BE2C (cell line): Measurements from ENCODE around the gene ETV6.

Experiments
- DNase-seq: peaks from one replicate; pipeline ENCODE4 v3.0.0-alpha.2; 2020
- H3K27me3 ChIP-seq: fragments of 250-450 bp; sonication (Bioruptor Pico); 2 replicates; pipeline ENCODE4 v1.5.1; 2020; ENCODE audit warnings: mild to moderate bottlenecking
- H3K36me3 ChIP-seq: fragments of 250-450 bp; sonication (Bioruptor Pico); 2 replicates; pipeline ENCODE4 v1.5.1; 2020; ENCODE audit warnings: mild to moderate bottlenecking
- H3K4me1 ChIP-seq: fragments of 250-450 bp; sonication (Bioruptor Pico); 2 replicates; pipeline ENCODE4 v1.5.1; 2020
- H3K4me3 ChIP-seq: 2 replicates; pipeline ENCODE4 v1.5.1; 2011; ENCODE audit warnings: low read depth, low read length
- H3K9me3 ChIP-seq: fragments of 250-450 bp; sonication (Bioruptor Pico); 2 replicates; pipeline ENCODE4 v1.5.1; 2020
- TF ChIP-seq, protein P1 (sequence below): IDR thresholded peaks from 2 replicates; pipeline ENCODE4 v1.5.1; 2012; ENCODE audit warnings: mild to moderate bottlenecking, low read depth, low read length

Gene ETV6

DNA sequence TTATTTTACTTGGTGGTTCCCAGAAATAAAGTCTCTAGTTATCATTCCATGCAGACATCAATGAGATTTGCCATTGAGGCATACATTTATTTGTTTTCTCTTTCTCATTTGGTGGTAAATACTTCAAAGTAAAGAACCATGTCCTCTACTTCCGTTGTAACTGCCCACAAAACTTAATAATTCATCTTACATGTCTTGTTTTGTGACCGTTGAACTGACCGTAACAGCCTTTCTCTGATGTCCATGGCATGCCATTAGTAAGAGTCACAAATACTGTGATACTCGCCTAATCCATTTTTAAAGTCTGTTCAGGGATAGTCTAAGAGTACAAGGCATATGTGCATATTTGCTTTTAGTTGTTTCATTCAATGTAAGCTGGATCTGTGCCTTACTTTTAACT lies 145.3 kb downstream of the ETV6 start:
- no peak for DNase-seq
- peaks cover 4% of the 10 kb centered on the region for H3K4me1 ChIP-seq
- TF ChIP-seq, protein P1, sequence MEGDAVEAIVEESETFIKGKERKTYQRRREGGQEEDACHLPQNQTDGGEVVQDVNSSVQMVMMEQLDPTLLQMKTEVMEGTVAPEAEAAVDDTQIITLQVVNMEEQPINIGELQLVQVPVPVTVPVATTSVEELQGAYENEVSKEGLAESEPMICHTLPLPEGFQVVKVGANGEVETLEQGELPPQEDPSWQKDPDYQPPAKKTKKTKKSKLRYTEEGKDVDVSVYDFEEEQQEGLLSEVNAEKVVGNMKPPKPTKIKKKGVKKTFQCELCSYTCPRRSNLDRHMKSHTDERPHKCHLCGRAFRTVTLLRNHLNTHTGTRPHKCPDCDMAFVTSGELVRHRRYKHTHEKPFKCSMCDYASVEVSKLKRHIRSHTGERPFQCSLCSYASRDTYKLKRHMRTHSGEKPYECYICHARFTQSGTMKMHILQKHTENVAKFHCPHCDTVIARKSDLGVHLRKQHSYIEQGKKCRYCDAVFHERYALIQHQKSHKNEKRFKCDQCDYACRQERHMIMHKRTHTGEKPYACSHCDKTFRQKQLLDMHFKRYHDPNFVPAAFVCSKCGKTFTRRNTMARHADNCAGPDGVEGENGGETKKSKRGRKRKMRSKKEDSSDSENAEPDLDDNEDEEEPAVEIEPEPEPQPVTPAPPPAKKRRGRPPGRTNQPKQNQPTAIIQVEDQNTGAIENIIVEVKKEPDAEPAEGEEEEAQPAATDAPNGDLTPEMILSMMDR: no peak

DNA sequence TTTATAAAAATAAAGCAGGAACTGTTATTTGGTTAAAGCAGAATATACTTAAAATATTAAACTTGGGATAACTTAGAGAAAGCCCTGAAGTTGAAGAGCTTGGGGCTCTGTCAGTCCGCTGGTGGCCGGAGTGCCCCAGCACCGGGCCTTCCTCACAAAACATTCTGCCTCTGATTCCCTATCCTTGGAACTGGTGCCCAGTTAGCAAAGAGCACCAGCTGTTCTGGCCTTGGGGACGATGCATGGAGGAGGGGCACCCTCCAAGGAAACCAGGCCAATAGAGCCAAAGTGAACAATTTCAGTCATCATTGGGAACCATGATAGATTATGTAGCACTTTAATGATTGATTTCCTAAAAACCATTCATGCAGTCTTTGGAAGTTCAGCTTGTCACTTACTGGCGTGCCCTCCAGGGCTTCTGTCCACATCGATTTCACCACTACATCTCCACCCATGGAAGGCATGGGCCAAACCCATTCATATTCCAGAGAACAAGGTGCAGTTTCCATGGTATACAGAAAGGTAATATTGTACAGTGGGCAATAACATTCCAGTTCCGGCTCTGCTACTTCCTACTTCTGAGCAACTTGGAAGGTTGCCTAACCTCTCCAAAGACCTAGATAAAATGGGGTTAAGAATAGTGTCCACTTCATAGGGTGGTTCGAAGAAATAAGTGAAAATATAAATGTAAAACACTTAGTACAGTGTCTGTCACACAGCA lies 145.9 kb downstream of the ETV6 start:
- TF ChIP-seq, protein P1: no peak
- DNase-seq: no peak
- no peaks in the 10 kb centered on the region for H3K27me3 ChIP-seq
- H3K4me1 ChIP-seq: peaks cover 4% of the 10 kb centered on the region
- no peaks in the 10 kb centered on the region for H3K9me3 ChIP-seq
- no peak overlapping the region for H3K4me3 ChIP-seq
- H3K36me3 ChIP-seq: no peaks in the 10 kb centered on the region

More for the DNA sequence above, 145.3 kb downstream of the ETV6 start:
- no peak overlapping the region for H3K4me3 ChIP-seq
- no peaks in the 10 kb centered on the region for H3K36me3 ChIP-seq
- no peaks in the 10 kb centered on the region for H3K9me3 ChIP-seq
- no peaks in the 10 kb centered on the region for H3K27me3 ChIP-seq

DNA sequence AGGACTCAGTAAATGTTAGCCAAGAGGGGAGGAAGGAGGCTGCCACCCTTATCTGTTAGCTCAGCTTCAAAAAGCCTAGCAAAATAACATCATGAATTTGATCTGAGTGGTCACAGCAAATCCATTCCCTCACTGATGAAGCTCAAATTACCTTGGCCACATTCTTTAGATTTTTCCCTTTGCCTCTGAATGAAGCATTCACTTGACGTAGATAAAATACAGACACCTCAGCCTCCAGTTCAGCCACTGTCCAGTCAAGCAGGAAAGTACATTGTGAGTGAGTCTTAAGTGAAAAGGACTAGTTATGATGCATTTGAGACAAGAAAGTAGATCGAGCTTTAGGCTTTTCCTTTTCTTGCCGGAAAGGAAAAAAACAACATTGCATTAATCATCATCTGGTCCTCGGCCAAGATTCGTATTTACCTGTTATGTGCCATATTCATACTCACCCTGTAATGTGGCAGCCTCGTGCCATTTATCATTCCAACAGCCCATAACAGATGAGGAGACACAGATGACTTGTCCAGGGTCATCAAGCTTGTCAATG lies 146.5 kb downstream of the ETV6 start:
- Histone ChIP-seq H3K4me1 (peaks cover 4% of the 10 kb centered on the region), H3K4me3 (no peak overlapping the region), H3K36me3 (no peaks in the 10 kb centered on the region), H3K27me3 (no peaks in the 10 kb centered on the region), H3K9me3 (no peaks in the 10 kb centered on the region)
- DNase-seq: no peak
- TF ChIP-seq, protein P1: no peak

DNA sequence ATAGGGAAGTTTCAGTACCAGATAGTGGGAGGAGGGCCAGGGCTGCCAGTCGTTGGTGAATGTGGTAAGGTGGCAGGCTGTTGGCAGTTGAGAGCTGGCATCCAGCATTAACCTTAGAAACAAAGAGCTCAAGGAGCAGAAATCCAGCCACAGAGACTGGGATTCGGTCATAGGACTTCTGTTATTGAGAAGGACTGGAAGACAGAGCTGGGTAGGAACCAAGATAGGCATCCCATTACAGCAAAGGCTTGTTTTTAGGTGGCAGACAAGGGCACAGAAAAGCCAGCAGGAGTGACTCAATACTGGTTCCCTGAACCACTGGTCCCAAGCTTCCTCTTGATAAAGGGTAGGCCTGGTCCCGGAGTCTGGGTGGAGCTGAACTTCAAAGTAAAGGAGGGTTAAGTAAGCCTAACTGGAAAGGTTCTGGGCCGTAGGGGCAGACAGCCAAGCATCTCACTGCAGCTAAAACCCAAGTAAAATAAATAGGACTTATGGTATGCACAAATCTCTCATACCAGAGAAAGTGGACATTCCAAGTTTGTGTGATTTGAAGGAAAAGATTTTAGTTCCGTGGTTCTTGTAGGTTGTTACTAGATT lies 147.9 kb downstream of the ETV6 start:
- H3K9me3 ChIP-seq: no peaks in the 10 kb centered on the region

DNA sequence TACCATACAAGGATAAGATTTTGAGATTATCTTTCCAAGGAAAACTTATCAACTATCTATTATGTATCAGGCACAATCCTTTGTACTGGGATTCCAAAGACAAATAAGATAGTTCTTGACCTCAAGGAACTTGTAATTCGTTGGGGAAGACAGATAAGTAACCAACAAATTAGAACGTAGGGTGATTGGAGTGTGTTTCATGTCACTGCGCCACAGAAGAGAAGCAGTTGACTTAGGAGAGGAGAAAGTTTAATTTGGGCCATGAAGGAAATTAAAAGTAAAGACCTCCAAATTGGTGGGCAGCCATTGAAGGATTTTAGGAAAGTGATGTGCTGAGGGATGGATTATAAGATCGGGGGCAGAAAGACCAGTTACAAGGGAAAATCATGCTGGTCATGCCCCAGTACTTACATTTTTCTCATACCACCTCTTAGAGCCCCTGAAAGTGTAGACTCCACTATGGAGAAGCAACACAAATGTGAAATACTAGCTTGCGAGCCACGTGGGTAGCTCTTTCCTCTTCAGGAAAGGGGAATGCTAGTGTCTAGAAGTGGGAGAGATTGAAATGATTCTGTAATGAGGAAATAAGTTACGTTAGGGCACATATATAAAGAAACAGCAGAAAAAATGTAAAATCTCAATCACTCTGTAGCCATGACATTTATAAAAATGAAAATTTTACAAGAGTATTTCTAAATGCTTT lies 148.7 kb downstream of the ETV6 start:
- no peak for DNase-seq
- Histone ChIP-seq H3K36me3 (no peaks in the 10 kb centered on the region), H3K4me1 (peaks cover 4% of the 10 kb centered on the region), H3K9me3 (no peaks in the 10 kb centered on the region), H3K4me3 (no peak overlapping the region), H3K27me3 (no peaks in the 10 kb centered on the region)
- TF ChIP-seq, protein P1: no peak

More for the DNA sequence above, 147.9 kb downstream of the ETV6 start:
- TF ChIP-seq, protein P1: no peak
- H3K4me3 ChIP-seq: no peak overlapping the region
- no peak for DNase-seq
- H3K27me3 ChIP-seq: no peaks in the 10 kb centered on the region
- peaks cover 4% of the 10 kb centered on the region for H3K4me1 ChIP-seq
- H3K36me3 ChIP-seq: no peaks in the 10 kb centered on the region
